Psoas muscle (tissue), 8 donors: Measurements from ENCODE around the gene HOXB8. TPM values are rescaled to one million over a fixed set of nuclear protein-coding genes. Genes with fewer than 3 reads are reported as not detected.

Source experiments
- ATAC-seq, 4 donors: fragments of 200-7000 bp; cut with Tn5 transposase; one replicate each; pipeline ENCODE4 v1.9.1; 2020; ENCODE audit warnings: moderate library complexity in 3 of 4, mild to moderate bottlenecking in 2 of 4
- DNase-seq, 2 donors: peaks; one replicate each; pipeline ENCODE4 v3.0.0-alpha.2; 2020
- H3K27ac ChIP-seq: fragments of 200-600 bp; one replicate; pipeline ENCODE4 v1.8.0; 2022
- H3K27me3 ChIP-seq, 3 donors: fragments of 200-600 bp in 1 of 3; one replicate each; pipeline versions ENCODE4 v1.6.1 to v1.8.0; 2013 to 2022; ENCODE audit warnings: low read length in 2 of 3, mild to moderate bottlenecking in 2 of 3, moderate library complexity in 1 of 3; ENCODE audit not compliant: insufficient read depth in 3 of 3
- H3K36me3 ChIP-seq, 2 donors: fragments of 200-600 bp in 1 of 2; one replicate each; pipeline versions ENCODE4 v1.6.1 to v1.8.0; 2013 to 2022; ENCODE audit warnings: low read depth in 1 of 2, mild to moderate bottlenecking in 1 of 2, moderate library complexity in 1 of 2; ENCODE audit not compliant: insufficient read depth in 1 of 2
- H3K4me1 ChIP-seq: fragments of 200-600 bp; one replicate; pipeline ENCODE4 v1.8.0; 2022
- H3K4me3 ChIP-seq: fragments of 200-600 bp; one replicate; pipeline ENCODE4 v1.8.0; 2022; ENCODE audit warnings: mild to moderate bottlenecking
- H3K9me3 ChIP-seq: fragments of 200-600 bp; one replicate; pipeline ENCODE4 v1.8.0; 2022
- WGBS, 3 donors: extraction: QIAGEN DNeasy Blood & Tissue Kit; methylation state at CpG; one replicate each; pipeline versions ENCODE4 v1.1.6 to v1.1.7; 2013; 5-methylcytosine and 5-hydroxymethylcytosine counted together
- intact Hi-C, 2 donors: fragments of 100-400 bp; cut with DNase I; formaldehyde crosslinking; loops; one replicate each; pipeline versions ENCODE4 v1.11.0 to v1.14.2; 2022
- long read RNA-seq, 2 donors: library from polyadenylated mRNA; unstranded; transcript quantifications; one replicate each; pipeline ENCODE4 v2.0.0, GENCODE V29; 2021
- polyA plus RNA-seq, 3 donors: library from polyadenylated mRNA; stranded (reverse); fragments of 200-250 nt; gene quantifications; one replicate each; pipeline ENCODE4 v1.2.3, GENCODE V29; 2013
- total RNA-seq, 4 donors: library from RNA; stranded (reverse); fragmentation: NEBNext Ultra II Directional in 2 of 4; extraction: Animal tissue kit (Norgen Biotek cat#: 25700) in 2 of 4; gene quantifications; one replicate each; pipeline versions ENCODE4 v1.2.1 to v1.2.4, GENCODE V29; 2021 to 2023
- TF ChIP-seq, protein P1 (sequence below): fragments of 200-600 bp; IDR thresholded peaks from one replicate; pipeline ENCODE4 v1.8.0; 2022; ENCODE audit warnings: antibody characterized with exemption
- donor health status: healthy with polysubstance abuse.
- donor health status: DM: no; HTN: no; CAD: no; lungs with moderate emphysema.
- donor health status: Bipolar disorder and iron deficiency.
- donor health status: healthy.
- donor health status: DM: yes; HTN: yes; CAD: no.
- donor health status: DM: no; HTN: no; CAD: no.
- donor health status: DM: no; HTN: no; CAD: no.
- donor health status: DM: yes; HTN: yes; CAD: no.

The HOXB8 gene
- total RNA-seq: not detected
- polyA plus RNA-seq: under 1 TPM; 0.05 to 0.10 (median 0.08) TPM
- long read RNA-seq, donor 1: 0 reads
- long read RNA-seq, donor 2: 0 reads

DNA sequence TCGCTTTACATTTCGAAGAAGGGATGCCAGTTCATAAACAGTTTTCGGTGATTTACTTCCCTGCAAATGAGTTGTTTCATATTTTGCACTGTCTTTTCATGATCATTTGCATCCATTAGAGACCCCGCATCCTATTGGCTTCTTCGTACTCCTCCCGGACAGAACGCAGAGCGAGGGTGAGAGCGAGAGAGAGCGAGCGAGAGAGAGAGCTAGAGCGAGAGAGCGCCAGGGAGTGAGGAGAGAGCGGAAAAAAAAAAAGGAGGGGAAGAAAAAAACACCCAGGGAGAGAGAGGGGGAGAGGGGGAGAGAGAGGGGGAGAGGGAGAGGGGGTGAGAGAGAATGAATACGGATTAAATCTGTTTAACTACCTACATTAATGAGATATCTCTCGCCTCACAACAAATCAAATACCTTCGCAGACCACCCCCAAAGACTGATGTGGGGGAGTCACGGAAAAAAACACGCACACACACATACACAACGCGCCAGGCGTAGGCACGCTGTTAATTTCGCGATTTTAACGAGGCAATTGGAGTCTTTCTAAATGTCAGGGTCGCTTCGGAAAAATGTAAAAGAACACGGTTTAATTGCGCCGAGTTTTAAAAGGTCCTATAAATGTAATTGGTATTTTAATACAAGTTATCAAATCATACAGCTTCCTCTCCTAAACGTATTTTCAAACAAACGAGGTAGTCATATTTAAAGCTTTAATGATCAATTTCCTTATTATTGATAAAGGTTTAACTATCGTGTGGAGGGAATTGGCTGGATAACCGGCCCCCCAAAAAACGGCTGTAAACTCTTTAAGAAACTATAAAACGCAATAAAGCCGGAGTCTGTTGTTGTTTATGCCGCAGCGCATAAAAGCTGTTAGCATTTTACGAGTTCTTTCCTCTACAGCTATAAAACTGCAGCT lies at the start of gene HOXB8:
Gene HOXB8, minus strand, starts transcription at position 246 of the 916 bp plus-strand sequence. CDS start 588 bp downstream, outside the sequence.
- no peaks in the 10 kb centered on the region for H3K36me3 ChIP-seq
- TF ChIP-seq, protein P1, sequence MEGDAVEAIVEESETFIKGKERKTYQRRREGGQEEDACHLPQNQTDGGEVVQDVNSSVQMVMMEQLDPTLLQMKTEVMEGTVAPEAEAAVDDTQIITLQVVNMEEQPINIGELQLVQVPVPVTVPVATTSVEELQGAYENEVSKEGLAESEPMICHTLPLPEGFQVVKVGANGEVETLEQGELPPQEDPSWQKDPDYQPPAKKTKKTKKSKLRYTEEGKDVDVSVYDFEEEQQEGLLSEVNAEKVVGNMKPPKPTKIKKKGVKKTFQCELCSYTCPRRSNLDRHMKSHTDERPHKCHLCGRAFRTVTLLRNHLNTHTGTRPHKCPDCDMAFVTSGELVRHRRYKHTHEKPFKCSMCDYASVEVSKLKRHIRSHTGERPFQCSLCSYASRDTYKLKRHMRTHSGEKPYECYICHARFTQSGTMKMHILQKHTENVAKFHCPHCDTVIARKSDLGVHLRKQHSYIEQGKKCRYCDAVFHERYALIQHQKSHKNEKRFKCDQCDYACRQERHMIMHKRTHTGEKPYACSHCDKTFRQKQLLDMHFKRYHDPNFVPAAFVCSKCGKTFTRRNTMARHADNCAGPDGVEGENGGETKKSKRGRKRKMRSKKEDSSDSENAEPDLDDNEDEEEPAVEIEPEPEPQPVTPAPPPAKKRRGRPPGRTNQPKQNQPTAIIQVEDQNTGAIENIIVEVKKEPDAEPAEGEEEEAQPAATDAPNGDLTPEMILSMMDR: no peak
- DNase-seq (no peak), ATAC-seq (no peak)
- no peaks in the 10 kb centered on the region for H3K9me3 ChIP-seq
- H3K27ac ChIP-seq: no peak within 1 kb of the TSS
- H3K4me1 ChIP-seq: peaks cover 12% of the 10 kb centered on the region
- H3K4me3 ChIP-seq: peak within 1 kb of the TSS; percentile 77
- intact Hi-C loops: loop anchor here (5.0 kb wide), 3 partner anchors 263 to 308 kb away; no protein-coding TSS in a partner anchor
- WGBS, 3 donors: 17 to 19% (median 17%) methylated on average over 38 to 41 of the region's 41 CpGs
- H3K27me3 ChIP-seq: peaks cover 5 to 97% (median 56%) of the 10 kb centered on the region in 3 donors

DNA sequence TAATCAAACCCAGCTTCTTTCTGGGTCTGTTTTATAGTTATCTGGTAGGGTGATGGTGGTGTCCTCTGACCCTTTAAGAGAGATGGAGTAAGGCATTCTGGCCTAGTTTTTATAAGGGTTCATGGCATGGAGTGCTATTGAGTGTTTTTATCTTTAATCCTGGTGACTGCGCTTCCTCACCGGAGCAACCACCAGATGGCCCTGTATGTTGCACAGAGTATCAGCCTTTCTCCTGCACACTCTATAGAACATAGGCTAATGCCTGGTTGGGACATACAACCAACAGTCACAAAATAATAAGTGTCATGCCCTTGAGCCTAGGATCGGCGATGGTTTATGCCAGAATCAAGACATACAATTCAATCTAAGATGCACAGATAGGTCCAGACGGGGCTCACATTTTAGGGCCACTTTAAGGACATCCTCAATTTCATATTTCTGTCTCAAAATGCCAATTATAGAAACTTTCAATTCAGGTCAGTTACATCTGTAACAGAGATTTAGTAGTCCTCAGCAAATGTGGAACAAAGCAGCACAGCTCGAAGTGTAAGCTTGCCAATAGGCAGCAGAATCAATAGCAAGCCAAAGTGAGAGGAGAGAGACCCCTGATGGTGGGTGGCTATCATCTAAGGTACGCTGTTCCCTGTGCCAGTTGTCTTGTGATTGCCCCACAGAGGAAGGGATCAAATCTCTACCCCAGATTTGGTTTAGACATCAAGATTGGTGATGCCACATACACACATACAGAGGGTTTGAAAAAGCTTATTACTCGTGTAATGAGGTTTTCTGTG lies 48.2 kb upstream of the HOXB8 start:
- no peaks in the 10 kb centered on the region for H3K36me3 ChIP-seq
- peaks cover 0 to 32% (median 3%) of the 10 kb centered on the region in 3 donors for H3K27me3 ChIP-seq
- H3K27ac ChIP-seq: no peak overlapping the region
- TF ChIP-seq, protein P1: no peak
- intact Hi-C loops: no loop called here
- no peak for ATAC-seq
- 77 to 79% (median 78%) methylated on average over 8 of the region's 8 CpGs for WGBS, 3 donors
- H3K9me3 ChIP-seq: no peaks in the 10 kb centered on the region
- no peak overlapping the region for H3K4me3 ChIP-seq
- no peak for DNase-seq
- no peaks in the 10 kb centered on the region for H3K4me1 ChIP-seq

DNA sequence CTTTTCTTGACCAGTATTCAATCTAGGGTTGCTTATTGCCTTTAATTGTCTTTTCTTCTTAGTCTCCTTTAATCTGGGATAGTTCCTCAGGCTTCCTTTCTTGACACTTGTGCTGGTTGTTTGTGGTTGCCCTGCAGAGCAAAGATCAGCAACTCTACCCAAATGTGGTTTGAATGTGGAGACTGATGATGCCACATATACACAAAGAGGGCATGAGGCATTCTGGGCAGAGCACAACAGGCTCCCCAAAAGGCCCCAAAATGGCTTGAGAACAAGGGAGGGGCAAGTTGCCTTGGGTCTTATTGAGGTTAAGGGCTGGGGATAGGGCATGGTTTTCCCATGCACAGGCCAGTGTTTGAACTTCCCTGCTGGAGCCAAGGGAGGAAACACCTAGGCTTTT lies 40.8 kb upstream of the HOXB8 start:
- Histone ChIP-seq H3K27me3 (peaks cover 0 to 17% (median 0%) of the 10 kb centered on the region in 3 donors), H3K4me3 (no peak overlapping the region), H3K36me3 (no peaks in the 10 kb centered on the region), H3K9me3 (no peaks in the 10 kb centered on the region), H3K27ac (no peak overlapping the region), H3K4me1 (no peaks in the 10 kb centered on the region)
- TF ChIP-seq, protein P1: no peak
- DNase-seq: no peak
- ATAC-seq: no peak
- intact Hi-C loops: no loop called here

DNA sequence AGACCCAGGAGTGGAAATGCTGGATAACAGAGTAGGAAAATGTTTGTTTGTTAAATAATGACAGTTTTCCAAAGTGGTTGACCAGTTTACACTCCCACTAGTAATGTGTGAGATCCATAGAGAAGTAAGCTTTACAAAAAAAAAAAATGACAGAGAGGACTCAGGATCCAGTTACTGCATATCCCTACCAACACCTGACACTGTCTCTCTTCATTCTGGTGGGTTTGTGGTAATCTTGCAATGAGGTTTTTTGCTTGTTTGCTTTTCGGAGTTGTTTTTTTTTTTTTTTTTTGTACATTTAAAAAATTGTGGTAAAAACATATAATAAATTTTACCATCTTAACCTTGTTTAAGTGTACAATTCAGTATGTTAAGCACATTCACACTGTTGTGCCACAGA lies 34.6 kb upstream of the HOXB8 start:
- Histone ChIP-seq H3K4me1 (no peaks in the 10 kb centered on the region), H3K36me3 (no peaks in the 10 kb centered on the region), H3K9me3 (no peaks in the 10 kb centered on the region), H3K27me3 (peaks cover 10 to 78% (median 19%) of the 10 kb centered on the region in 3 donors), H3K27ac (no peak overlapping the region), H3K4me3 (no peak overlapping the region)
- WGBS, 3 donors: 43 to 58% (median 50%) methylated on average over 1 of the region's 1 CpG
- ATAC-seq (no peak), DNase-seq (no peak)
- intact Hi-C loops: no loop called here
- TF ChIP-seq, protein P1: no peak
